Breast epithelium (tissue), 4 donors: ENCODE results near the gene AURKAIP1. TPM values are rescaled to one million over a fixed set of nuclear protein-coding genes. Genes with fewer than 3 reads are reported as not detected.
"Not testable (repeated sequence)": the region's sequence is repeated elsewhere in the genome, so short reads cannot be mapped to it uniquely, and the experiment has no call there.

Experiments used
- DNase-seq, 2 donors: peaks; one replicate each; pipeline ENCODE4 v3.0.0-alpha.2; 2019; ENCODE audit warnings: low spot score in 2 of 2
- H3K27ac ChIP-seq, 2 donors: fragments of 200-600 bp; sonication (generic) in 1 of 2; one replicate each; pipeline ENCODE4 v1.5.1; 2016 to 2019; ENCODE audit warnings: mild to moderate bottlenecking in 1 of 2
- H3K27me3 ChIP-seq, 2 donors: fragments of 200-600 bp; sonication (generic) in 1 of 2; one replicate each; pipeline versions ENCODE4 v1.5.1 to v1.6.0; 2017 to 2019; ENCODE audit warnings: control low read depth in 1 of 2, mild to moderate bottlenecking in 1 of 2
- H3K36me3 ChIP-seq: fragments of 200-600 bp; one replicate; pipeline ENCODE4 v1.5.1; 2019
- H3K4me1 ChIP-seq, 2 donors: fragments of 200-600 bp; sonication (generic); one replicate each; pipeline ENCODE4 v1.5.1; 2016 to 2019; ENCODE audit warnings: control low read depth in 1 of 2
- H3K4me3 ChIP-seq, 3 donors: fragments of 200-600 bp; sonication (generic); 1 replicate in 2 of 3; 2 replicates in 1 of 3; pipeline ENCODE4 v1.5.1; 2016 to 2019; ENCODE audit warnings: mild to moderate bottlenecking in 3 of 3, moderate library complexity in 2 of 3
- H3K9me3 ChIP-seq, 2 donors: fragments of 200-600 bp; sonication (generic) in 1 of 2; one replicate each; pipeline ENCODE4 v1.5.1; 2016 to 2019; ENCODE audit warnings: control low read depth in 1 of 2
- CTCF ChIP-seq, 3 donors: fragments of 450-650 bp; IDR thresholded peaks; one replicate each; pipeline ENCODE4 v1.5.1; 2016 to 2017; ENCODE audit warnings: antibody characterized with exemption in 3 of 3, mild to moderate bottlenecking in 3 of 3, moderate library complexity in 3 of 3
- POLR2A ChIP-seq: fragments of 450-650 bp; IDR thresholded peaks from one replicate; pipeline ENCODE4 v1.6.1; 2016; ENCODE audit warnings: antibody characterized with exemption, mild to moderate bottlenecking, moderate library complexity
- POLR2AphosphoS5 ChIP-seq, 3 donors: sonication (generic); formaldehyde crosslinking; IDR thresholded peaks; one replicate each; pipeline ENCODE4 v1.6.1; 2017; ENCODE audit warnings: antibody characterized with exemption in 3 of 3
- intact Hi-C: fragments of 100-400 bp; cut with DNase I; formaldehyde crosslinking; loops from one replicate; pipeline ENCODE4 v1.15.1; 2023; ENCODE audit warnings: low total_unique reads
- total RNA-seq, 3 donors: library from RNA; depleted of rRNA; stranded (reverse); fragments of >200 nt; gene quantifications; one replicate each; pipeline ENCODE4 v1.1.0, GENCODE V29; 2016

Gene AURKAIP1
- total RNA-seq, 3 donors from 2014 or later, result 91.3 to 116 (median 99.6) TPM

DNA sequence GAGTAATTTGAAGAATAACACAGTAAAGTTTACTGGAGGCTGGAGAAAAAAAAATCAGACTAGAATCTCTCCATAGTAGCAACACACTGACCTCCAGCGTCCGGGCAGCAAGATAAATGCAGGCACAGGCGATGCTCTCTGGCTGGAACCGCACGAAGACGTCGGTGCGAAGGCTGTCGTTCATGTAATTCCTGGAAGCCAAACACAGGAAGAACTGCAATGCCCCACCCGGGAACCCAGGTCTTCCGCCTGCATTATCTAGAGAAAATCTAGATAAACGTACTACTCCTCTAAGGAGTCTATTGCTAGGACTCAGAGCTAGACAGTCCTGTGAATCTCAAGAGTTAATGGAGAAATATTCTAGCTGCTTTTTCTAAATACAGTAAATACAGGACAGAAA lies 15.7 kb upstream of the AURKAIP1 start:
- peaks cover 36% of the 10 kb centered on the region for H3K36me3 ChIP-seq
- H3K27ac ChIP-seq, result no peak overlapping the region
- no peaks in the 10 kb centered on the region for H3K27me3 ChIP-seq
- no peak for DNase-seq
- no peak for TF ChIP-seq CTCF (IDR thresholded peaks at IDR 0.05)
- no peak for TF ChIP-seq POLR2A
- TF ChIP-seq POLR2AphosphoS5 (IDR thresholded peaks at IDR 0.05), result no peak
- no peak overlapping the region for H3K4me3 ChIP-seq
- H3K9me3 ChIP-seq, result no peaks in the 10 kb centered on the region
- no peaks in the 10 kb centered on the region for H3K4me1 ChIP-seq
- intact Hi-C loops, result no loop called here

GRCh38 chr1:1388078-1388472 lies 13.1 kb upstream of the AURKAIP1 start:
- TF ChIP-seq POLR2A (no peak), CTCF (IDR thresholded peaks at IDR 0.05) (no peak), POLR2AphosphoS5 (IDR thresholded peaks at IDR 0.05) (no peak)
- no peak overlapping the region for H3K27ac ChIP-seq
- intact Hi-C loops, result no loop called here
- peaks cover 27% of the 10 kb centered on the region for H3K36me3 ChIP-seq
- H3K4me3 ChIP-seq, result no peak overlapping the region
- H3K9me3 ChIP-seq, result no peaks in the 10 kb centered on the region
- no peak for DNase-seq
- H3K27me3 ChIP-seq, result no peaks in the 10 kb centered on the region
- H3K4me1 ChIP-seq, result no peaks in the 10 kb centered on the region

DNA sequence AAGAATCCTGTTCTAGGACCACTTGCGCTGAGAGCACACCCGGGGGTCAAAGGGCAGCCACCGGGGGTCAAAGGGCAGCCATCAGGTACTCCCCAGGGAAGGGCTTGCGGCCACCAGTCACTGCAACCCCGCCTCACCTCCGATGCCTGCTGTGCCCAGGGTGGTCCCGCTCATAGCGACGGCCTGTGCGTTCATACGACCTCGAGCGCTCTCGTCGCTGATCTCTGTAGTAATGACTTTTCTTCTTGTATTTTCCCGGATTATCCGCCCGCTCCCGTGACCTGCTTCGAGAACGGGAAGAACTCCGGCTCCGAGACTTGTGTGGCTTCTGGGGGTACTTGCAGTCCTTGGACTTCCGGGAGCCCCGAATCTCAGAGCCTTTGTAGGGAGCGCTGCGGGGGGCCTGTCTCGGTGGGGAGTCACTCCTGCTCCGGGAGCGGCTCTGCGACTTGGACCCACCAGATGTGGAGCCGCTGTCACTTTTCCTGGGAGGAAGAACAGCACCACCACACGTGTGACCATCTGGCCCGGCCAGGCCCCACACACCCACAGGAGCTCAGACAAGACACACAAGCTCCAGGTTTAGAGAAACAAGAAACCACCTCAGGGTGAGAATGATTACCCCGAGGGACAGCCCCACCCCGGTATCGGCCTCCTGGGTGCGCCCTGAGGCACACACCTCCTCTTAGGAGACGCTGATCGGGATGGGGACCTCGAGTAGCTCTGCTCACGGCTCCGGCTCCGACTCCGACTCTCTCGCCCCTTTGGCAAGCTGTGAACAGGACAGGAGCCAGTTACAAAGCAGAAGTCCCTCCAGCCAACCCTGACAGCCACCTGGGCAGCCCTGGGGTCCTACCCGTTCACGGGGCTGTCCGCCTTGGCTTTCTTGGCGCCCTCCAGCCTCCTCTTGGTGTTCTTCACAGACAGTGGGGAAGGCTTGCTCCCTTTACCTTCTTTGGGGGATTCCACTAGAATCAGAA lies 12.4 kb upstream of the AURKAIP1 start:
- H3K27me3 ChIP-seq, result no peaks in the 10 kb centered on the region
- H3K4me3 ChIP-seq, result no peak overlapping the region
- H3K9me3 ChIP-seq, result no peaks in the 10 kb centered on the region
- no peak for TF ChIP-seq POLR2A
- no peak for TF ChIP-seq CTCF (IDR thresholded peaks at IDR 0.05)
- TF ChIP-seq POLR2AphosphoS5 (IDR thresholded peaks at IDR 0.05), result no peak
- intact Hi-C loops, result no loop called here
- DNase-seq, result no peak
- H3K27ac ChIP-seq, result no peak overlapping the region
- peaks cover 23% of the 10 kb centered on the region for H3K36me3 ChIP-seq
- no peaks in the 10 kb centered on the region for H3K4me1 ChIP-seq

DNA sequence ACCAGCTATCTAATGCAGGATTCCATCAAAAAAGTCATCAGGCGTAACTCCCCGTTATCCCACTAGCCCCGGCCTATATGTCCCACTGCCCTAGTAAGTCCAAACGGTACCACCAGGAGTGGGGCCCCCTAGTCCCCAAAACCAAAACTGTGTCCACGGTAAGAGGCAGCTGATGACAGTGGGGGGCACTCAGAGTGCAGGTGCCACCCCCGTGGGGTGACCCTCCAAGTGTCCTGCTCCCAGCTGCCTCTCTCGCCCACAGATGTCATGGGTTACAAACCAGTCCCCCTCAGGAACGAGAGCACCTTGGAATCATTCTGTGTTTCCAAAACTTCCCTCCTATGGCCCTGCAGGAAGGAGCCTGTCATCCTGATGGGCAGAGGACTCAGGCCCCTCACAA lies 10.9 kb upstream of the AURKAIP1 start:
- Histone ChIP-seq H3K4me3 (no peak overlapping the region), H3K27me3 (no peaks in the 10 kb centered on the region), H3K27ac (no peak overlapping the region), H3K4me1 (no peaks in the 10 kb centered on the region), H3K36me3 (peaks cover 17% of the 10 kb centered on the region), H3K9me3 (no peaks in the 10 kb centered on the region)
- intact Hi-C loops, result no loop called here
- no peak for DNase-seq
- TF ChIP-seq POLR2AphosphoS5 (IDR thresholded peaks at IDR 0.05), result no peak
- TF ChIP-seq POLR2A, result no peak
- no peak for TF ChIP-seq CTCF (IDR thresholded peaks at IDR 0.05)

- H3K27me3 ChIP-seq, result not testable (repeated sequence)
Observed at GRCh38 chr1:1385339-1385738, 10.3 kb upstream of the AURKAIP1 start.

More at GRCh38 chr1:1385339-1385738, 10.3 kb upstream of the AURKAIP1 start:
- H3K4me3 ChIP-seq, DNase-seq, H3K4me1 ChIP-seq, intact Hi-C loops, H3K27ac ChIP-seq, H3K9me3 ChIP-seq: not testable (repeated sequence)
- peaks cover 17% of the 10 kb centered on the region for H3K36me3 ChIP-seq
